ENCODE measurements around the gene UBR1.
"Not testable (repeated sequence)": the region's sequence is repeated elsewhere in the genome, so short reads cannot be mapped to it uniquely, and the experiment has no call there.

Gene UBR1

GRCh38 chr15:43133430-43134156, 27.8 kb upstream of the UBR1 start, which contains the start of gene TMEM62:
TMEM62 (plus strand) TSS chr15:43133586; CDS start chr15:43133803, 217 bp downstream.
- Histone ChIP-seq H3K4me1 (ENCODE audit: control insufficient read depth in 1 of 2, insufficient read depth in 2 of 2, low read length in 2 of 2) (peaks cover 0 to 3% of the 10 kb centered on the region in 2 donors), H3K27me3 (ENCODE audit: control insufficient read depth in 1 of 2, insufficient read depth in 2 of 2, low read length in 2 of 2) (no peaks in the 10 kb centered on the region), H3K4me3 (ENCODE audit: low read depth in 1 of 2, low read length in 2 of 2) (peak within 1 kb of the TSS; percentile 88 to 92), H3K9ac (ENCODE audit: low read depth in 1 of 2, low read length in 2 of 2) (peak within 1 kb of the TSS; percentile 83 to 92), H3K36me3 (ENCODE audit: control insufficient read depth in 1 of 2, insufficient read depth in 2 of 2, low read length in 2 of 2) (peaks cover 16 to 23% of the 10 kb centered on the region in 2 donors), H3K27ac (ENCODE audit: low read depth, low read length) (peak within 1 kb of the TSS; percentile 53), H3K9me3 (ENCODE audit: control insufficient read depth in 1 of 2, low read length in 2 of 2) (no peaks in the 10 kb centered on the region)

GRCh38 chr15:43132830-43133429, 27.1 kb upstream of the UBR1 start:
- H3K9ac ChIP-seq (ENCODE audit: low read depth in 1 of 2, low read length in 2 of 2): peak overlapping the region; percentile 83 to 92
- no peaks in the 10 kb centered on the region for H3K9me3 ChIP-seq (ENCODE audit: control insufficient read depth in 1 of 2, low read length in 2 of 2)
- H3K27me3 ChIP-seq (ENCODE audit: control insufficient read depth in 1 of 2, insufficient read depth in 2 of 2, low read length in 2 of 2): no peaks in the 10 kb centered on the region
- H3K27ac ChIP-seq (ENCODE audit: low read depth, low read length): peak overlapping the region; percentile 53
- peak overlapping the region; percentile 88 to 92 for H3K4me3 ChIP-seq (ENCODE audit: low read depth in 1 of 2, low read length in 2 of 2)
- H3K36me3 ChIP-seq (ENCODE audit: control insufficient read depth in 1 of 2, insufficient read depth in 2 of 2, low read length in 2 of 2): peaks cover 9 to 17% of the 10 kb centered on the region in 2 donors
- H3K4me1 ChIP-seq (ENCODE audit: control insufficient read depth in 1 of 2, insufficient read depth in 2 of 2, low read length in 2 of 2): peaks cover 0 to 3% of the 10 kb centered on the region in 2 donors

- Histone ChIP-seq H3K9ac (ENCODE audit: low read depth in 1 of 2, low read length in 2 of 2) (no peak overlapping the region), H3K36me3 (ENCODE audit: control insufficient read depth in 1 of 2, insufficient read depth in 2 of 2, low read length in 2 of 2) (no peaks in the 10 kb centered on the region), H3K27me3 (ENCODE audit: control insufficient read depth in 1 of 2, insufficient read depth in 2 of 2, low read length in 2 of 2) (no peaks in the 10 kb centered on the region), H3K4me3 (ENCODE audit: low read depth in 1 of 2, low read length in 2 of 2) (no peak overlapping the region), H3K9me3 (ENCODE audit: control insufficient read depth in 1 of 2, low read length in 2 of 2) (no peaks in the 10 kb centered on the region), H3K27ac (ENCODE audit: low read depth, low read length) (no peak overlapping the region), H3K4me1 (ENCODE audit: control insufficient read depth in 1 of 2, insufficient read depth in 2 of 2, low read length in 2 of 2) (peaks cover 8 to 26% of the 10 kb centered on the region in 2 donors)
These were observed 23.1 kb upstream of the UBR1 start for GRCh38 chr15:43128980-43129335.

- not testable (repeated sequence) for H3K27ac ChIP-seq (ENCODE audit: low read depth, low read length); H3K27me3 ChIP-seq (ENCODE audit: control insufficient read depth in 1 of 2, insufficient read depth in 2 of 2, low read length in 2 of 2); H3K9ac ChIP-seq (ENCODE audit: low read depth in 1 of 2, low read length in 2 of 2)
These were observed 22.5 kb upstream of the UBR1 start for GRCh38 chr15:43128174-43128979.

GRCh38 chr15:43127752-43128151, 21.9 kb upstream of the UBR1 start:
- no peak overlapping the region for H3K9ac ChIP-seq (ENCODE audit: low read depth in 1 of 2, low read length in 2 of 2)
- no peaks in the 10 kb centered on the region for H3K27me3 ChIP-seq (ENCODE audit: control insufficient read depth in 1 of 2, insufficient read depth in 2 of 2, low read length in 2 of 2)
- peaks cover 11 to 28% of the 10 kb centered on the region in 2 donors for H3K4me1 ChIP-seq (ENCODE audit: control insufficient read depth in 1 of 2, insufficient read depth in 2 of 2, low read length in 2 of 2)
- H3K9me3 ChIP-seq (ENCODE audit: control insufficient read depth in 1 of 2, low read length in 2 of 2): no peaks in the 10 kb centered on the region
- H3K36me3 ChIP-seq (ENCODE audit: control insufficient read depth in 1 of 2, insufficient read depth in 2 of 2, low read length in 2 of 2): no peaks in the 10 kb centered on the region
- peak overlapping the region; percentile 10 for H3K27ac ChIP-seq (ENCODE audit: low read depth, low read length)
- peak overlapping the region in 1 of 2 donors; percentile 43 for H3K4me3 ChIP-seq (ENCODE audit: low read depth in 1 of 2, low read length in 2 of 2)

More at GRCh38 chr15:43128174-43128979, 22.5 kb upstream of the UBR1 start:
- not testable (repeated sequence) for H3K9me3 ChIP-seq (ENCODE audit: control insufficient read depth in 1 of 2, low read length in 2 of 2); H3K4me3 ChIP-seq (ENCODE audit: low read depth in 1 of 2, low read length in 2 of 2); H3K36me3 ChIP-seq (ENCODE audit: control insufficient read depth in 1 of 2, insufficient read depth in 2 of 2, low read length in 2 of 2)
- H3K4me1 ChIP-seq (ENCODE audit: control insufficient read depth in 1 of 2, insufficient read depth in 2 of 2, low read length in 2 of 2): peaks cover 11 to 26% of the 10 kb centered on the region in 2 donors

GRCh38 chr15:43126356-43126755, 20.5 kb upstream of the UBR1 start:
- H3K27ac ChIP-seq (ENCODE audit: low read depth, low read length): no peak overlapping the region
- peaks cover 11 to 28% of the 10 kb centered on the region in 2 donors for H3K4me1 ChIP-seq (ENCODE audit: control insufficient read depth in 1 of 2, insufficient read depth in 2 of 2, low read length in 2 of 2)
- H3K9me3 ChIP-seq (ENCODE audit: control insufficient read depth in 1 of 2, low read length in 2 of 2): no peaks in the 10 kb centered on the region
- H3K36me3 ChIP-seq (ENCODE audit: control insufficient read depth in 1 of 2, insufficient read depth in 2 of 2, low read length in 2 of 2): no peaks in the 10 kb centered on the region
- H3K27me3 ChIP-seq (ENCODE audit: control insufficient read depth in 1 of 2, insufficient read depth in 2 of 2, low read length in 2 of 2): no peaks in the 10 kb centered on the region
- no peak overlapping the region for H3K4me3 ChIP-seq (ENCODE audit: low read depth in 1 of 2, low read length in 2 of 2)
- H3K9ac ChIP-seq (ENCODE audit: low read depth in 1 of 2, low read length in 2 of 2): no peak overlapping the region

- Histone ChIP-seq H3K9me3 (ENCODE audit: control insufficient read depth in 1 of 2, low read length in 2 of 2) (no peaks in the 10 kb centered on the region), H3K9ac (ENCODE audit: low read depth in 1 of 2, low read length in 2 of 2) (no peak overlapping the region), H3K4me3 (ENCODE audit: low read depth in 1 of 2, low read length in 2 of 2) (no peak overlapping the region), H3K27ac (ENCODE audit: low read depth, low read length) (no peak overlapping the region), H3K27me3 (ENCODE audit: control insufficient read depth in 1 of 2, insufficient read depth in 2 of 2, low read length in 2 of 2) (no peaks in the 10 kb centered on the region), H3K36me3 (ENCODE audit: control insufficient read depth in 1 of 2, insufficient read depth in 2 of 2, low read length in 2 of 2) (no peaks in the 10 kb centered on the region), H3K4me1 (ENCODE audit: control insufficient read depth in 1 of 2, insufficient read depth in 2 of 2, low read length in 2 of 2) (peaks cover 11 to 28% of the 10 kb centered on the region in 2 donors)
These were observed 19.3 kb upstream of the UBR1 start for GRCh38 chr15:43125100-43125661.

- Histone ChIP-seq H3K4me1 (ENCODE audit: control insufficient read depth in 1 of 2, insufficient read depth in 2 of 2, low read length in 2 of 2) (peaks cover 11 to 21% of the 10 kb centered on the region in 2 donors), H3K4me3 (ENCODE audit: low read depth in 1 of 2, low read length in 2 of 2) (no peak overlapping the region), H3K36me3 (ENCODE audit: control insufficient read depth in 1 of 2, insufficient read depth in 2 of 2, low read length in 2 of 2) (no peaks in the 10 kb centered on the region), H3K9me3 (ENCODE audit: control insufficient read depth in 1 of 2, low read length in 2 of 2) (no peaks in the 10 kb centered on the region), H3K27me3 (ENCODE audit: control insufficient read depth in 1 of 2, insufficient read depth in 2 of 2, low read length in 2 of 2) (no peaks in the 10 kb centered on the region), H3K27ac (ENCODE audit: low read depth, low read length) (no peak overlapping the region), H3K9ac (ENCODE audit: low read depth in 1 of 2, low read length in 2 of 2) (no peak overlapping the region)
These were observed 16.0 kb upstream of the UBR1 start for GRCh38 chr15:43121863-43122262.

GRCh38 chr15:43118829-43119228, 13.0 kb upstream of the UBR1 start:
- H3K27ac ChIP-seq (ENCODE audit: low read depth, low read length): no peak overlapping the region
- no peak overlapping the region for H3K9ac ChIP-seq (ENCODE audit: low read depth in 1 of 2, low read length in 2 of 2)
- no peaks in the 10 kb centered on the region for H3K36me3 ChIP-seq (ENCODE audit: control insufficient read depth in 1 of 2, insufficient read depth in 2 of 2, low read length in 2 of 2)
- no peaks in the 10 kb centered on the region for H3K27me3 ChIP-seq (ENCODE audit: control insufficient read depth in 1 of 2, insufficient read depth in 2 of 2, low read length in 2 of 2)
- H3K4me1 ChIP-seq (ENCODE audit: control insufficient read depth in 1 of 2, insufficient read depth in 2 of 2, low read length in 2 of 2): peaks cover 2 to 3% of the 10 kb centered on the region in 2 donors
- H3K9me3 ChIP-seq (ENCODE audit: control insufficient read depth in 1 of 2, low read length in 2 of 2): no peaks in the 10 kb centered on the region
- no peak overlapping the region for H3K4me3 ChIP-seq (ENCODE audit: low read depth in 1 of 2, low read length in 2 of 2)
